HuH-7 (cell line): ENCODE data around the gene PRKAR1B.

Source experiments
- DNase-seq: peaks from one replicate; pipeline ENCODE4 v3.0.0; 2011; ENCODE audit warnings: low spot score

The PRKAR1B gene

DNA sequence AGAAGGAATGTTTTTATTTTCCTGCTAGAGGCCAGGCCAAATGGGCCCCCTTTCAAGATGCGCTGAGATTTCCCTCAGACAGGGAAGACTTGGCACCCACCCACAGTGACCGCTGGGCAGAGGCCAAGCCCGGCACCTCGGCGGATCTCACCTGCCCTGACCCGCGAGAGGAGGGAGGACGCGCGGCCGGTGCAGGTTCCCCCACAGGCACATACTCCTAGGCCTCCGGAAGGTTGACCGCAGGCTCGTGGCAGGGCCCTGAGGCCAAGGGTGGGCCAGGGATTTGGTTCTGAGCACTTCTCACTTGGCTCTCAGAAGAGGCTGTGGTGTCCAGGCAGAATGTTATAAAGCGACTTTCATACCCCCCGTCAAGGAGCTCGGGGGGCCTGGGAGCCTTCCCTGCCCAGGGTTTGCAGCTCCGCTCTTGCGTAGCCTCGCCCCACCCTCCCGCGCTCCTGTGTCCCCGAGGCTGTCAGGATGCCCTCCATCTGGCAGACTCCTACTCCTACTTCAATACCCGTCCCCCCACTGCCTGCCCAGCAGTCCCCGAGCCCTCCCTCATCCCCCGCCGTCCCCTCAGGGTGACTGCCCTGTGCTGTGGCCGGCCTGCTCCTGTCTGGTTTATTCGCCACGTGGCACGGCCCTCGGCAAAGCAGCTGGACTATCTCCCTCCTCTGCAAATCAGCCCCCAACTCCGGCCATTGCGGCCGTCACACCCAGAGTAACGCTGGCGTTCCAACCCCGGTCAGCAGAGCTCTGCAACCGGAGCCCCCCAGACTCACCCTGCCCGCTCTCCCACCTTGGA lies 156.9 kb downstream of the PRKAR1B start:
- DNase-seq: no peak

DNA sequence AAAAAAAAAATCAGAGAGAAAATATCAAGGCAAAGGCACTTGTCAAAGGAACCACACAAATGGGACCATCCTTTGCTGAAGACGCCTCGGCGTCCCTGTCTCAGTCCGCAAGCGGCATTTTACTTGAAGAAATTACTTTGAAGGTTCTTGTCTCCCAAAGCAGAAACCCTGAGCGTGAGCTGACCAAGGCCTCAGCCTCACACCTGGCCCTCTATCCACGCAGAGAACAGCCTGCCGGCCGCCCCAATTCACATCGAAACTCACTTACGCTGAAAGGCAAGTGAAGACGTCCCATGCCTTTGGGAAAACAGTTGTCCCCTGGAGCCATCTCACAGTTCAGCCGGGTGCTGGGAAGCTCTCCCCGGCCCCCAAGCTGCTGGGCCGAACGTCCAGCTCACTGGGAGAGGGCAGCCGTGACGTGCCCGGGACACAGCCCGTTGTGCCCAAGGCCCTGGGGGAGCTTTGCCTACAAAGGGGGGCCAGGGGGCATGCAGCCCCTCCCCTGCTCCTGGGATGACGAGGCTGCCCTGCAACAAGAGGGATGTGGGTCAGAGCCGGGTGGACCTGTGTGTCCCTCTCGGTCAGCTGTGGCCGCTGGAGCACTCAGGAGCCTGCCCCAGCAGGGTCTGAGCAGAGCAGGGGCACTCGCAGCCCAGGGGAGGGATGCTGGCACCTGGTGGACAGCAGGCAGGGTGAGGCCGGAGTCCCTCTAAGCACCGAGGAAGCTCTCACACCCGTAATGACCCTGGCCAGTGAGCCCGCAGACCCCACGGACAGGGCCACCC lies 157.8 kb downstream of the PRKAR1B start:
- no peak for DNase-seq

GRCh38 chr7:568031-568951 lies 158.8 kb downstream of the PRKAR1B start:
- DNase-seq: no peak

DNA sequence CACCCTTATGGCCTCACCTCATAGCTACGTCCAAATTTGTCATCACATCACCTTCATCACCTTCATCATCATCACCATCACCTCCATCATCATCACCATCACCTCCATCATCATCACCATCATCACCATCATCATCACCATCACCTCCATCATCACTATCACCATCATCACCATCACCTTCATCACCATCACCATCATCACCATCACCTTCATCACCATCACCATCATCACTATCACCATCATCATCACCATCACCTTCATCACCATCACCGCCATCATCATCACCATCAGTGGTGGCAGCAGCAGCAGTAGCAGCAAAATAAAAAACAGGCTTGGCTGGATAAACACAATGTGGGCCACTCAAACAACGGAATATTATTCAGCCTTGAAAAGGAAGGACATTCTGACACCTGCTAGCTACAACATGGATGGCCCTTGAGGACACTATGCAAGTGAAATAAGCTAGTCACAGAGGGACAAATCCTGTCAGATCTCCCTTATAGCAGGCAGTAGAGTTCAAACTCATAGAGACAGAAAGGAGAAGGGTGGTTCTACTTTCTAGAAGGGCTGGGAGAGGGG lies 159.7 kb downstream of the PRKAR1B start:
- DNase-seq: no peak

DNA sequence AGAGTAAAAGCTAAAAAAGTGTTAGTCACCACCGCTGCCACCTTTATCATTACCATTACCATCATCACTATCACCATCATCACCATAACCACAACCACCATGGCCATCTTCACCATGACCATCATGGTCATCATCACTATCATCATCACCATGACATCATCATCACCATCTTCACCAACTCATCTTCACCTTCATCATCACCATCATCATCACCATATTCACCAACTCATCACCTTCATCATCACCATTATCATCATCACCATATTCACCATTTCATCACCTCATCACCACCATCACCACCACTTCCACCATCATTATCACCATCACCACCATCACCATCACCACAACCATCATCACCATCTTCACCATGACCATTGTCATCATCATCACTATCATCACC lies 161.0 kb downstream of the PRKAR1B start:
- no peak for DNase-seq

- DNase-seq: no peak
Measured at GRCh38 chr7:564176-564865, 162.8 kb downstream of the PRKAR1B start.

DNA sequence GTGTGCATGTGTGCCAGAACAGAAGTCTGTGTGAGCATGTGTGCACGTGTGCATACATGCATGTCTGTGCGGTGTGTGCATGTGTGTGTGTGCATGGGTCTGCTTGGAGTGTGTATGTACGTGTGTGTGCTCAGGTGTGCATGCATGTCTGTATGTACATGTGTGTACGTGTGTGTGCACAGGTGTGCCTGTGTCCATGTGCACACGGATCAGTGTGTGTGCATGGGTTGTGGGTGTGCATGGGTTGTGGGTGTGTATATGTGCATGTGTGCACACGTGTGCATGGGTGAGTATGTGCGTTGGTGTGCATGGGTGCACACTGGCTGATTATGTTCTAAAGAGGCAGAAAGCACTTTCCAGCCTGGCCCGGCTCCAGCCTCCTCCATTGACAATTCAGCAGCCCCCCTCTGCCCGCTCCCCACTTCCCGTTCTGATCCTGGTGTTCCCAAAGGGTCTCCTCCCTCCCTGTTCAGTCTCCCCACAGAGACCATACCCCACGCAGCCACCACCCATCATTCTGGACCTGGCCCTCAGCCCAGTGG lies 163.4 kb downstream of the PRKAR1B start:
- no peak for DNase-seq

DNA sequence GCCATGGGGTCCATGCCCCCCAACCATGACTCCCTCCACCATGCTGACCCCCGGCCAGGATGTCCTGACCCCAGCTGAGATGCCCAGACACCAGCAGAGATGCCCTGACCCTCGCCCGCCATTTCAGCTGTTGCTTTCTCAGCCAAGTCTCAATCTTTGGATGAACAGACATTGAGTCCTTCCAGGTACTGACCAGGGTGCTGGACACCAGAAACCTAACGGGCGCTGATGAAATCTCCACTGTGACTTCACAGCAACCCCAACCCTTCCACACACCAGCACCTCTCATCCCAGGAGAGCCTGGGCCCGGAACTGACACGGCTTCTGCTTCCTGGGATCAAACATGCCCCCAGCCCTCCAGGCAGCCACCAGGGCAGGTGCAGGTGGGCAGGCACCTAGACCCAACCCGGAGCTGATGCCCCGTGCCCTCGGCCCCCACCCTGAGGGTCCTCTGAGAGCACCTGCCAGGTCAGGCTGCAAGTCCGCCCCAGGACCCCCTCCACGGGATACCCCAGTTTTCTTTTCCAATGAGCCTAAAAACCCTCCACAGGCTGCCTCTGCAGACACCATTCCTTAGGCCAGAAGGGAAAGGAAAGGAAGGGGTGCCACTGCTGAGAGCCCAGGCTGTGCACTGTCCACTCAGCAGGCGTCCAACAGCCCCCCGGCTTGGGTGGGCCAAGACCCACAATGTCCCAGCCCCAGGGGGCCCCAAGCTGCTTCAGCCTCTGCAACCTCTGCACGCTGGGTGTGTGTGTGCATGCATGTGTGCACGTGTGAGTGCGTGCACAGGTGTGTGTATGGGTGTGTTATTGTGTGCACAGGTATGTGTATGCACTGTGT lies 164.1 kb downstream of the PRKAR1B start:
- DNase-seq: no peak

DNA sequence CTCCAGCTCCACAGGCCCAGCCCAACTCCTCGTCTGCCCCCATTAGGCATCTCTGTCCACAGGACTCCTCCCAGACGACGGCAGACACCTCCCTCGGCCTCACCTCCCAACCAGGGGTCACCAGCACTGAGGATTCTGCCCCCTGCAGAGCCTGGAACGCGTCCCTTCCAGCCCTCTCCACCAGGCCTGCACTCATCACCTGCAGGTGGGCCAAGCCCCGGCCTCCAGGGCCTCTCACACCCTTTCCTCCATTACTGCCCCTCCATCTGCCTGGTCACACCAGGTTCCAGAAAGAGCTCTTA lies 164.8 kb downstream of the PRKAR1B start:
- DNase-seq: no peak

- no peak for DNase-seq
Measured at GRCh38 chr7:561631-562373, 165.3 kb downstream of the PRKAR1B start.

- DNase-seq: no peak
Measured at GRCh38 chr7:560966-561630, 166.0 kb downstream of the PRKAR1B start.

DNA sequence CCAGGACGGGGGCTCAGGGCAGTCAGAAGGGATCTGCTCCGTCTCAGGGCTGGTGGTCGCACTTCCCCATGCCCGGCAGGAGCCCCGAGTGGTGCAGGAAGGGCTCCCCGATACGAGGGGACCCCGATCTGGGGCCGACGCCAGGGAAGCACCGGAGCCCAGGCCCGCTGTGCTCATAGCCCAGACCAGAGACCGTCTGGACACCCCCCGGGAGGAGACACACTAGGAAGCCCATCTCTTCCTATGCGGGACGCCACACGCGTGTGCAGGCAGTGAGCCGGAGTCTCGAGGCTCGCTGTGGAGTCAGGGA lies 167.7 kb downstream of the PRKAR1B start:
- no peak for DNase-seq

DNA sequence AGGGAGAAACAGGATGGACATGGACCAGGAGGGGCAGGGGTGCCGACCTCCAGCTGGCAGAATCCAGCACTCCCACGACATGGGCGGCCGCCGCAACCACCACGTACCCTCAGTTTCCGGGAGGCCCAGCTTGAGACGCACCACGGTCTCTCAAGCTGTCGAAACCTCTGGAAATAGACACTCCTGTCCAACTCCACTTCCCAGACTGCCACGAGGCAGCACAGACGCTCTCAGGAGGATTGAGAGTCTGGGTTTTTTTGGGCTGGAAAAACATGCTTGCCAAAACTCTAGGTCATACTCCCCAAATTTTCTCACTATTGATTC lies 169.6 kb downstream of the PRKAR1B start:
- DNase-seq: no peak

- DNase-seq: no peak
Measured at GRCh38 chr7:556837-557557, 170.1 kb downstream of the PRKAR1B start.

DNA sequence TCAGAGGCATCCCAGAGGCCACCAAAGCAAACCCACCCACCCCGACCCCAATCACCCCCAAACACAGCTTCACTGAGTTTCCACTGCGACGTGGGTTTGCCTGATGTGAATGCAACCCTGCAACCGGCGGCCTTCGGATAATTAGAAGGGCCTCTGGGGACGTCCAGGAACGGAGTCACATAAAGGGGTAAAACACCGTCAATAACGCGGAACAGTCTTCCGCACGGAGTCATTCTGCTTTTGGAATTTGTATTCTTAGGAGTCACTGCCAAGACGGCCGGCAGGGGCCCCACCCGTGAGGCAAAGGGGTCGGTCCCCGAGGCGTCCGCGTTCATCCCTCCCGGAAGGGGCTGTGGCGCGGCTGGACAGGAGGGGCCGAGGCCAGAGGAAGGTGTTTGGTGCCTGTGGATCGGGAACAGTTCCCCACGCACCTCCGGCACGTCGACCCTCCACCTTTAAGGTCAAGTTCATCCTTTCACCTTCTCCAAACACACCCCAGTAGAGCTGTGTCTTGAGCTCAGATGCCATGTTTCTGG lies 170.7 kb downstream of the PRKAR1B start:
- DNase-seq: no peak

DNA sequence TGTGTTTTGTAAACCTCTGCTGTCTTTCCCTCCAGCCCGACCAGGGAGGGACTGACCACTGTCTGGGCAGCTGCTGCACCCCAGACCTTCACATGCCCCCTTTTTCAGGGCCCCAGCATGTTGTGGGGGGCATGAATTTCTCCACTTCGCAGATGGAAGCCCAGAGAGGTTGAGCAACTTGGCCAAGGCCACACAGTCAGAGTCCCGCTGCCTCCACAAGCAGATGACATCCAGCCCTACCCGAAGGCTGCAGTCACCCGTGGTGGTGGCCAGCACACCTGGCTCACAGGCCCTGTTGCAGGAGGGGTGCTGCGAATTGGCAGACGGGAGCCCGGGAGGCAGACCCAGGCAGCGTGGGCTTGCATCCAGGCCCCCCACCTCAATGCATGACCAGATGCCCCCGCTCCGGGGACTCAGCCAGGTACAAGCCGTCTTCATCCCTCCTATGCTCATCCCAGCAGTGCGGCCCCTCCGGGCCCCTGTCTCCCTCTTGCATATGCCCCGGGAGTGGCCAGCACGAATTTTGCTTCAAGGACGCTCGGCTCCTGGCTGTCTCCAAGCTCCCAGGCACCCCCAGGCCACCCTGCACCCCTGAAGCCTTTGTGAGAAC lies 171.4 kb downstream of the PRKAR1B start:
- no peak for DNase-seq

DNA sequence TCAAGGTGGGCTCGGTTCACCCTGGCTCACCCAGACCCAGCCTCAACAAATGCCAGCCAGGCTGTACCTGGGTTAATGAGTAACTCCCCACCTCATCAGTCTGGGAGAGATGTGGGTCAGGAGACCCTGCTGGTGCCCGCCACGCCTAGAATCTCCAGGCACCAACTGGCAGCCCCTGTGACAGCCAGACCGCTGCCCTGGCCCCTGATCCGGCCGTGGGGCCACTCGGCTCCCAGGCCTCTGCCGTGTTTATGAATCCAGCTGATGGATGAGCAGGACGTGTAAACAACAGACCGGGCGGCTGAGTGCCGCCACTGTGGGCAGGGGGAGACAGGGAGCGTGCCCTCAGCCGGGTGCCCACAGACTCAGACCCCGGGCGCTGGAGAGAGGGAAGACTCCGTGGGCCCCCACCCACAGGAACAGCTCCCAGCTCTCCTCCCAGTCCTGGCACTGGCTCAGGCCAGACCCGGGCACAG lies 173.4 kb downstream of the PRKAR1B start:
- DNase-seq: no peak
